NCI-H1436 (cell line): ENCODE results near the gene N4BP2L2.
A peak's percentile ranks its signal among the peaks of the same experiment; 100 is the strongest.

Experiments
- DNase-seq: peaks from one replicate; lab custom pipeline; 2025; lab: John Stamatoyannopoulos, UW

The N4BP2L2 gene

GRCh38 chr13:32468502-32469142 is 70.0 kb downstream of the N4BP2L2 start:
- DNase-seq, result no peak

DNA sequence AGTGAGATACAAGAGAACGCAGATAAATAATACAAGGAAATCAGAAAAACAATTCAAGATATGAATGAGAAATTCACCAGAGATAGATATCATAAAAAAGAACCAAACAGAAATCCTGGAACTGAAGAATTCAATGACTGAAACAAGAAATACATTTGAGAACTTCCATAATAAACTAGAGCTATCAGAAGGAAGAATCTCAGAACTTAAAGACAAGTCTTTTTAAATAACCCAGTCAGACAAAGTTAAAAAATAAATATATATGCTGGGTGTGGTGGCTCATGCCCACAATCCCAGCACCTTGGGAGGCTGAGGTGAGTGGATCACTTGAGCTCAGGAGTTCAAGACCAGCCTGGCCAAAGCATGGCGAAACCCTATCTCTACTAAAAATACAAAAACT is 82.0 kb downstream of the N4BP2L2 start:
- DNase-seq, result no peak

DNA sequence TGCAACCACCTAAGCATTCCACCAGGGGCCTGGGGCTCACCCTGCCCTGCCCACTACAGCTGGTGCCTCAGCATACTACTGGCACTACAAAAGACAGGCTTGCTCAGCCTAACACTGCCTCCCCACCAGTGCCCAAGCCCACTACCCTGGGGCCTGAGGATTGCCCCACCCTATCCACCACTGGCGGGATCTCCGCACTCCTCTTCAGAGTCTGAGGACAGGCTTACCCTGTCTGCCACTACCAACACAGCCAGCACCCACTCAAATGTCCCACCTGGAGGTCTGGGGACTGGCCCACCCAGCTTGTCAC is 83.0 kb downstream of the N4BP2L2 start:
- no peak for DNase-seq

GRCh38 chr13:32454886-32455593 is 83.6 kb downstream of the N4BP2L2 start:
- no peak for DNase-seq

GRCh38 chr13:32453981-32454380 is 84.6 kb downstream of the N4BP2L2 start:
- no peak for DNase-seq

DNA sequence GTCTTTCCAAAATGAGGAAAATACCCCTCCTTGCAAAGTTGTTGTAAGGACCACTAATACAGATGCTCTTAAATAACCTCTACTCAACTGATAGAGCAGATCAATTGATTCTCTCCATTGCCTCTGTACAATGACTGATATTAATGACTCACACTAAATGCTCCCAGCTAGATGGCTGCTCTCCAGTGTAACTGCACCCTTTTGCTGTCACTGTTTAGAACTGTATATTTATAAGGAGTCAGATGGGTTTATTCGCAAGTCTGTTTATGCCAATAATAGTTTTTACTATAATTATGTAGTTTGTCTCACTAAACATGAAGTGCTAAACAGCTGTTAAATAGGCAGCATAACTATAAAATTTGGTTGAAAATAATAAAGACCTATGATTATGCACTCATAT is 89.6 kb downstream of the N4BP2L2 start:
- DNase-seq, result no peak

DNA sequence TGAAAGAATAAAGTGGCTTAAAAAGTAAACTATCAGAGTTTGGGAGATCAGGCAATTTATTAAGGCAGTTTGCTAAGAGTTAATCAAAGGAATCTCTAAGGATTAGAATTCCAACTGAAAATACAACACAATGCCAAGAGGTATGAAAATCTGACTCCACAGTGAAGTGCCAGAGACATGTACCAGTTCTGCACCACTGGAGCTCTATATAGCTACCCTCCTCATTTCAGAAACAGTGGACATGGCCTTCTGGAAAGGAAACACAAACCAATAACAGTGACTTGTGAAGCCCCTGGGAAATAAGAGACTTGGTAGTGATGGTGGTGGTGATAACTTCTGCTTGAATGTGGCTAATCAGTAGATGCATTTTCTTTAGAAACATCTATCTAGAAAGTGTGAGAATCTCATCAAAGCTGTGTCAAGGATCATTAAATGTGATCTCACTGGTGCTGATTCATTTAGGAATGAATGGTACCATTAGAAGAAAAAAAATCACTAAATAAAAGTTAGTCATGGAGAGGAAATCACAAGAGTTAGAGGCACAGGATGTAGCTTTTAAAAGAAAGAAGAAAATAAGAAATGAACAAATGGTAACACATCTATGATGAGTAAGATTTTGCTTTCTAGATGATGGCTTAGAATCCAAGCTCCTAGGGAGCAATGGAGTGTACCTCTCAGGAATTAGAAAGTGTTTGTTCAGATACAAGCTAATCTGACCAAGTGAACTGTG is 90.5 kb downstream of the N4BP2L2 start:
- no peak for DNase-seq

GRCh38 chr13:32446773-32447465 is 91.7 kb downstream of the N4BP2L2 start:
- DNase-seq, result no peak

DNA sequence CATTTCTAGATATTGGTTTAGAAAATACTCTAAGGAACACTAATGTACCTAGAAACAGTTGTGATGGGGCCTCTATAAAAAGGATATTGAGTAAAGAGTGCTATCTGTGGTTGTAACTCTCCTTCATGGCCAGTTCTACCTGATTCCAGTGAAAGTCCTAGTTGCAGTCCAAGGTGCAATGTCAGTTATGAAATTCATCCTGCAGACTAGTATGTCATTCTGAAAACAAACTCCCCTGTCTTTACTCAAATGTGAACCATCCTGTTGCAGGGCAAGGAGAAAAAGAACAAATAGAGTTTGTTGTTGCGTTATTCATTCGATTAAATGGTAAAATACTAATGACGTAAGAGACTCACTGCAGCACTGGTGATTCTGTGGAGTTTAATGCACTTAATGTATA is 92.4 kb downstream of the N4BP2L2 start:
- DNase-seq, result no peak

- no peak for DNase-seq
Observed at GRCh38 chr13:32445461-32445860, 93.1 kb downstream of the N4BP2L2 start.

DNA sequence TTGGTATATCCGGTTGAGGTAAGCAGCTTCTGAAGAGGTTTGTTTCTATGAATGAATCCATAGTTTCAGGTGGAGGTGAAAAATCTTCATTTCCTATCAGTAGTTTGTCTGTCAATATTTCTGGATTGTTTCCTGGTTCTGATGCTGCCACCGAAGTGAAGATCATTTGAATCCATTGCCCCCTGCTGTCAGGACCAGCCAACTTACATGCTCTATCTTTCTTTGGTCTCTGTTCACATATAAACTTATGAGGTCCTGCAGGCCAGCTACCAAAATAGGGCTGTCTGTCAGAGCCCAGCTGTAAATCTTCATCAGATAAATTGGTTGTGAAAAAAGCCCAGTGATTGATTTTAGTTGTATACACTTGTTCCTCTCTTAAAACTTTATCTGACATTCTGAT is 95.5 kb downstream of the N4BP2L2 start:
- peak; percentile 0 for DNase-seq

- DNase-seq, result no peak
Observed at GRCh38 chr13:32438871-32439270, 99.7 kb downstream of the N4BP2L2 start.

- no peak for DNase-seq
Observed at GRCh38 chr13:32432856-32433255, 105.7 kb downstream of the N4BP2L2 start.

DNA sequence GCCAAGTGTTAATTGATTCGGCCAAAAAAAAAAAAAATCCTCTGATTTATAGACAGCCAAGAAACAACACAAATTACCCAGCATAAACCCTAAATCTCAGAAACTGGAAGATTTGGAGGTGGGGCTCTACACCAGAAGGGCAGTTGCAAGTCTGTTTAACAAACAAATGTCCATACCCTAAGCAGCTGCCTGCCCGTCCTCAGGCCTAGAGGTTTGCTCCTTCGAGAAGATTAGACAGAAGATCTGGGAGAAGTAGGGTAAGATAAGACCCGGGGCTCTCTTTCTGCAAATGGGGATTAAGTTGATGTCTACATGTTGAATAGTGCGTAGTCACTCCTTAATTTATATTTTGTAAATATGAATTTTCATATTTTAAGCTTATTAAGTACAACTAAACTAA is 107.2 kb downstream of the N4BP2L2 start:
- no peak for DNase-seq

GRCh38 chr13:32430018-32430747 is 108.4 kb downstream of the N4BP2L2 start:
- DNase-seq, result no peak

DNA sequence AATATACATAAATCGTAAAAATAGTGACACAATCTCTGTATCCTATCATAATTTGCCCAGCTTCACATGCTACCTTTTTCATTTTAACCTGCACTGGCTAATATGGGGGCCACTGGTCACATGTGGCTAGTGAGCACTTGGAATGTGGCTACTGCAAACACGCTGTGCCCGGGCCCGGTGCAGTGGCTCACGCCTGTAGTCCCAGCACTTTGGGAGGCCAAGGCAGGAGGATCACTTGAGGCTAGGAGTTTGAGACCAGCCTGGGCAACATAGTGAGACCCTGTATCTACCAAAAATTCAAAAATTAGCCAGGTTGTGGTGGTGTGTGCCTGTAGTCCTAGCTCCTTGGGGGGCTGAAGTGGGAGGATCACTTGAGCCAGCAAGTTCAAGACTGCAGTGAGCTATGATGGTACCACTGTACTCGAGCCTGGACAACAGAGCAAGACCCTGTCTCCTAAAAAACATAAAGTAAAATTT is 109.1 kb downstream of the N4BP2L2 start:
- no peak for DNase-seq

DNA sequence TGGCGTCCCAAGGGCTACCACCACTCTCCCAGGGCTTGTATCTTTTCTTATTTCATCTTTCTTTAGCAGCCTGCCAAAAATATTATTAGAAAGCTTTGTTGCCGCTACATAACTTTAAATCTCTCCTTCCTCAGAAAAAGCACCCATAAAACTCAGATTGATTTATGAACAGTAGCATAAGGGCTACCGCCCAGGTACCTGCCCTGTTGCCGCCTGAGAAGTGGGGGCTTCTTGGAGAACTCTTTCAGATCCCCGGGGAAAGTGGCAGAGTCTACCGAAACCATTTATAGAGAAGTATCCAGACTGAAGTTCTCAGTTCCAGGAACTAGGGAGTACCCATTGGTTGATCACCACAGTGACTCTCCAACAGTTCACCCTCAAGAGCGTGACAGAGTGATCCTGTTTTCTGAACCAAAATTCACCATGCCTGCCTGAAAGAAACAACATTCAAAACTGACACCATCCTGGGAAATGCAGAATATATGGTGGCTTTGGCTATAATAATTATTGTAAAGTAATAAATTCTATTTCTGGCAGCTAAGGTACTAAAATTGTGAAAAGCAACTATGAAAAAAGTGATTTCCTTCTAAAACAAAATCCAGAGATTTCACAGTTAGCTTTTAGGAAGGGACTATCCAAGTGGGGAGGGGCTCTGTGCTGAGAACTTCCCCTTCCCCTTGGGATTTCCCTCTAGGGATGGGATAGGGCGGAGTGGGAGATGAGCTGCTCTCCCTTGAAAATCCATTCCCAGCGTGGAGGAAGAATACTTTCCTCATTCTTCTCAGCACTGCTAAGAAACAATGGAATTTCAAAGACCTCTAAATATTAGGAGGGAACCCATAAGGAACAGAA is 109.8 kb downstream of the N4BP2L2 start:
- DNase-seq, result no peak

- no peak for DNase-seq
Observed at GRCh38 chr13:32427852-32428580, 110.6 kb downstream of the N4BP2L2 start, which contains the start of gene N4BP2L1. TSS of gene N4BP2L1 (minus strand) at chr13:32428130. CDS start at chr13:32428082, 48 bp downstream.

GRCh38 chr13:32426990-32427851 is 111.4 kb downstream of the N4BP2L2 start:
- peak; percentile 7 for DNase-seq
